Purkinje cell (primary cell): ENCODE results near the gene VCPKMT. TPM values are rescaled to one million over a fixed set of nuclear protein-coding genes. Genes with fewer than 3 reads are reported as not detected.

Experiments
- polyA plus RNA-seq: library from polyadenylated mRNA; unstranded; fragments of >200 nt; fragmentation: Nextera tagmentation; gene quantifications from 2 replicates; pipeline ENCODE4 v1.2.1, GENCODE V29; 2014

VCPKMT gene
- polyA plus RNA-seq: 10.8 and 11.4 TPM in 2 replicates

DNA sequence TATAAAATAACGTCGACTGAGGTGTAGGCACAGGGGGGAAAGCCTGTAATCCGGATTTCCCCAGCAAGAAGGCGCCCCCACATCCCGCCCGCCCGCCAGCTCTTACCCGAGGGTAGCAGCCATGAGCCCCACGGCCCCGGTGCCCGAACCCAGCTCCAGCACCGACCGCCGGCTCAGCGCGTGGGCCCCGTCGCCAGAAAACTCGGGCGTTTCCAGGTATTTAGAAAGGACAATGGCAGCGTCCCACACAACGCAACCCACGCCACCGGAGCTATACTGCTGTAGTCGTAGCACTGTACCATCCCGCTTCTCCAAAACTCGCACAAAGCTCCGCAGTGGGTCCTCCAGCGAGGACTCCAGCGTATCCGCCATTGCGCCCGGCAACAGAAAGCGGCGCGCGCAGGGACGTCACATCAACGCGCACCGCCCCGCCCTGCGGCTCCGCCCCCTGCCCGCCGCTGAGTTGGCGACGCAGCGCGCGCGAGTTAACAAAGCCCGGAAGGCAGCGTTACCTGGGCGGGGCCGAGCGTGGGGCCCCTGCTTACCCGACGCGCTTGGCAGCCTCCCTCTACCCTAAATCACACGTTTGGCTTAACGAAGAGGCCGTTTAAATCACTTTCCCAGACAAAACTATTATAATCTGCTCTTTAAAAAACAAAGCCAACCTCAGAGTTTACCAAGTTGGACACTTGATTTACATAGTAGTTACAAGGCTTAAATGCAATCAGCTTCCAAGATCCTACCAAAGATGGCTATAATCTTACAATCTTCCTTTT is at the start of gene VCPKMT:
TSS of gene VCPKMT (minus strand) at position 392 of the 776 bp plus-strand sequence. CDS start at position 372, 20 bp downstream.

Other genes starting within 250 kb of the VCPKMT start
- 40.9 and 41.1 TPM in 2 replicates for gene ARF6, start 223.5 kb downstream of the VCPKMT start, polyA plus RNA-seq
- 5.7 and 9.9 TPM in 2 replicates for gene SOS2, start 115.0 kb upstream of the VCPKMT start, polyA plus RNA-seq
- gene L2HGDH, start 195.7 kb upstream of the VCPKMT start, polyA plus RNA-seq: 1.7 and 3.0 TPM in 2 replicates
- 88.5 and 98.7 TPM in 2 replicates for gene DMAC2L, start 195.8 kb upstream of the VCPKMT start, polyA plus RNA-seq